HG03045 (cell line): ENCODE data around the gene RASL10B.
"Not testable (repeated sequence)": the region's sequence is repeated elsewhere in the genome, so short reads cannot be mapped to it uniquely, and the experiment has no call there.

Experiments
- ATAC-seq: cut with Tn5 transposase; IDR thresholded peaks from one replicate; pipeline ENCODE4 v1.9.1; 2021; ENCODE audit warnings: mild to moderate bottlenecking, moderate library complexity; ENCODE audit not compliant: unreplicated experiment

The RASL10B gene

GRCh38 chr17:35731239-35731916 lies at the start of gene RASL10B:
RASL10B (plus strand) TSS chr17:35731639; CDS start chr17:35735185, 3,546 bp downstream.
- ATAC-seq: no peak

GRCh38 chr17:35683591-35683990 lies 47.8 kb upstream of the RASL10B start:
- ATAC-seq: no peak

- no peak for ATAC-seq
Observed at GRCh38 chr17:35684055-35684802, 47.2 kb upstream of the RASL10B start.

GRCh38 chr17:35692512-35693210 lies 38.8 kb upstream of the RASL10B start:
- ATAC-seq: no peak

- ATAC-seq: no peak
Observed at GRCh38 chr17:35693662-35694061, 37.8 kb upstream of the RASL10B start.

- no peak for ATAC-seq
Observed at GRCh38 chr17:35694906-35695305, 36.5 kb upstream of the RASL10B start.

- ATAC-seq: no peak
Observed at GRCh38 chr17:35695613-35696012, 35.8 kb upstream of the RASL10B start.

GRCh38 chr17:35698800-35699199 lies 32.6 kb upstream of the RASL10B start:
- no peak for ATAC-seq

- no peak for ATAC-seq
Observed at GRCh38 chr17:35700150-35700549, 31.3 kb upstream of the RASL10B start.

- no peak for ATAC-seq
Observed at GRCh38 chr17:35701491-35701890, 29.9 kb upstream of the RASL10B start.

GRCh38 chr17:35703308-35703707 lies 28.1 kb upstream of the RASL10B start:
- ATAC-seq: not testable (repeated sequence)

GRCh38 chr17:35705230-35705629 lies 26.2 kb upstream of the RASL10B start:
- ATAC-seq: no peak

- ATAC-seq: no peak
Observed at GRCh38 chr17:35705705-35706104, 25.7 kb upstream of the RASL10B start.

- ATAC-seq: no peak
Observed at GRCh38 chr17:35708149-35708548, 23.3 kb upstream of the RASL10B start.

- no peak for ATAC-seq
Observed at GRCh38 chr17:35708951-35709350, 22.5 kb upstream of the RASL10B start.

- ATAC-seq: no peak
Observed at GRCh38 chr17:35709874-35710273, 21.6 kb upstream of the RASL10B start.

GRCh38 chr17:35710950-35711349 lies 20.5 kb upstream of the RASL10B start:
- ATAC-seq: no peak

GRCh38 chr17:35713069-35713728 lies 18.2 kb upstream of the RASL10B start:
- ATAC-seq: no peak

GRCh38 chr17:35714988-35715387 lies 16.5 kb upstream of the RASL10B start:
- ATAC-seq: no peak

- no peak for ATAC-seq
Observed at GRCh38 chr17:35715416-35715815, 16.0 kb upstream of the RASL10B start.

- no peak for ATAC-seq
Observed at GRCh38 chr17:35716173-35716572, 15.3 kb upstream of the RASL10B start.
